Activated T-helper 2 cell treated with anti-CD3 and anti-CD28 coated beads, Interferon-gamma antibody, Interleukin-2, Interleukin-4, amounts not matched to agents 10 μg/mL and 5 μg/mL and 100 μg/mL, durations not matched to agents 14 hours and 24 hours and 36 hours (primary cell): ENCODE measurements around the gene LOXHD1. TPM values are rescaled to one million over a fixed set of nuclear protein-coding genes. Genes with fewer than 3 reads are reported as not detected.

Experiments
- DNase-seq: peaks from one replicate; pipeline ENCODE4 v3.0.0; 2021; ENCODE audit warnings: low spot score
- H3K27ac Mint-ChIP-seq: one replicate; pipeline ENCODE4 v1.8.0; 2021; ENCODE audit warnings: mixed read lengths
- H3K27me3 Mint-ChIP-seq: one replicate; pipeline ENCODE4 v1.8.0; 2021; ENCODE audit warnings: low read depth, mixed read lengths
- H3K36me3 Mint-ChIP-seq: one replicate; pipeline ENCODE4 v1.8.0; 2021; ENCODE audit warnings: low read depth, mixed read lengths
- H3K4me1 Mint-ChIP-seq: one replicate; pipeline ENCODE4 v1.8.0; 2021; ENCODE audit warnings: low read depth, mixed read lengths
- H3K4me3 Mint-ChIP-seq: one replicate; pipeline ENCODE4 v1.8.0; 2021; ENCODE audit warnings: low read depth, mild to moderate bottlenecking, moderate library complexity, mixed read lengths
- H3K9me3 Mint-ChIP-seq: one replicate; pipeline ENCODE4 v1.8.0; 2021; ENCODE audit warnings: mixed read lengths
- intact Hi-C: fragments of 100-400 bp; cut with micrococcal nuclease; formaldehyde crosslinking; loops from one replicate; pipeline ENCODE4 v1.15.1; 2023
- total RNA-seq: library from RNA; stranded (reverse); gene quantifications from 2 replicates; pipeline ENCODE4 v1.2.3, GENCODE V29; 2022

The LOXHD1 gene
- total RNA-seq, 1 donor from 2014 or later, result not detected

DNA sequence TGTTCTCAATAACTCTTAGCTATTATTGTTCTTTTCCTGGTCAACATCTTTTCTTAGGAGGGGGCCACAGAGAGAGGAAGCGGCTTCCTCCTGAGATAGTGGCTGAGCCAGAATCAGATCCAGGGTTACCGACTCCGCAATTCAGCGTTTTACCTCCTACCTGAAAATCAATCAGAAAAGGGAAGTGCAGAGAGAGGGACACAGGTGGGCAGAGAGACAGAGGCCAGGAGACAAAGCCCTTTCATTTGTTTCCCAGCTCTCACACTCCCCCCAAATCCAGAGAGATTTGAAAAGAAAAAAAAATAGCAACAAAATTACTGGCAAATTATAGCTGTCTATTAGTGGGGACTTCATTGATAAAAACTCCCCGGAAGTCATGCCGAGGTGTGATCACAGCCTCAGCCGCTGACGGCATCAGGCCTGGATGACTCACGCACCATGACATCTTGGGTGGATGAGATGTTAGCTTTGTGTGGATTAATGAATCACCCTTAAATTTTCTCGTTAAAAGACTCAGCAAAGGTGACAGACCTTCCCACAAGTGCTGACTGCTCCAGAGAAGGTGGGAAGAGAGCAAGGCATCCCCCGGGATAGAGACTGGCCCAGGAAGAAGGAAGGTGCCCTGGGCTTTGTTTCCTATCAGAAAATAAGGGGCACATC, 120.7 kb downstream of the LOXHD1 start:
- no peak for DNase-seq
- intact Hi-C loops, result no loop called here

GRCh38 chr18:46531482-46531881, 125.5 kb downstream of the LOXHD1 start:
- Mint-ChIP-seq H3K27me3 (peaks cover 2% of the 10 kb centered on the region), H3K27ac (no peak overlapping the region), H3K4me1 (no peaks in the 10 kb centered on the region), H3K4me3 (no peak overlapping the region), H3K9me3 (no peaks in the 10 kb centered on the region), H3K36me3 (no peaks in the 10 kb centered on the region)
- intact Hi-C loops, result no loop called here
- no peak for DNase-seq

More for the DNA sequence above, 120.7 kb downstream of the LOXHD1 start:
- Mint-ChIP-seq H3K36me3 (no peaks in the 10 kb centered on the region), H3K4me1 (no peaks in the 10 kb centered on the region), H3K27me3 (no peaks in the 10 kb centered on the region), H3K27ac (no peak overlapping the region), H3K4me3 (no peak overlapping the region), H3K9me3 (no peaks in the 10 kb centered on the region)

DNA sequence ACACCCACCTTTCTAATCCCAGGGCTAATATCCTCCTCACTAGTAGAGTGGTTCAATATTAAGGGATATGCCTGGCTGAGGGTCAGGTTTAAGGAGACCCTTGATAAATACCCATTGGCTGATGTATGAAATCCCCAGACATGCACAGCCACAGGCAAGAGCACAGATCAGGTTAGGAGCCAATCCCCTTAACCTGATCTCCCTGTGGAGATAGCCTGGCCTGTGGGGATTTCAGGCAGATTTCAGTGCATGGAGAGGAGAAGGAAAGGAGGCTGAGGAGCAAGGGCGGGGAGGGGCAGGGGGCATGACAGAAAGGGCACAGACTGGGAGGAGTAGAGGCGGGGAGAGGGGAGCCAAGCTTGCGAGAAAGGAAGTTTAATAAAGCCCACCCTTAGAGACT, 129.0 kb downstream of the LOXHD1 start:
- peaks cover 2% of the 10 kb centered on the region for H3K27me3 Mint-ChIP-seq
- no peaks in the 10 kb centered on the region for H3K4me1 Mint-ChIP-seq
- intact Hi-C loops, result no loop called here
- H3K36me3 Mint-ChIP-seq, result no peaks in the 10 kb centered on the region
- H3K27ac Mint-ChIP-seq, result no peak overlapping the region
- H3K9me3 Mint-ChIP-seq, result no peaks in the 10 kb centered on the region
- no peak overlapping the region for H3K4me3 Mint-ChIP-seq
- no peak for DNase-seq

- H3K27ac Mint-ChIP-seq, result no peak overlapping the region
- H3K36me3 Mint-ChIP-seq, result no peaks in the 10 kb centered on the region
- intact Hi-C loops, result no loop called here
- DNase-seq, result no peak
- no peaks in the 10 kb centered on the region for H3K9me3 Mint-ChIP-seq
- no peaks in the 10 kb centered on the region for H3K4me1 Mint-ChIP-seq
- no peaks in the 10 kb centered on the region for H3K27me3 Mint-ChIP-seq
- H3K4me3 Mint-ChIP-seq, result no peak overlapping the region
Measured at GRCh38 chr18:46519870-46520269, 137.2 kb downstream of the LOXHD1 start.

DNA sequence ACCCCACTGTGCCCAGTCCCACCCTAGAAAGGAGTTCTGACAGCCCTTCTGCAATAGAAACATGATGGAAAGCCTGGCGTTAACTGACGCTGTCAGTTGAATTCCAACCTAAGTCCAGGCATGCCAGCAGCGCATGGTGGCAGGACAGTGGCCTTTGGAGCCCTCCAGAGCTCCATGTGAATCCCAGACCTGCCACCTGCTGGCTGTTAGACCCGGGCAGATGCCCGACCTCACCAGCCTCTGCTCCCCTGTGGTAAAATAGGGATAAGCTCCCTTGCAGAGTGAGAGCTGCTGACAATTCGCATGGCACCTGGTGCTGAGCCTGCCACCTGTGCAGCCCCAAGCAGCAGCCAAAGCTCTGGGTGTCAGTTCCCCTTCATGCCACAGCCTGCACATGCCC, 138.6 kb downstream of the LOXHD1 start:
- no peaks in the 10 kb centered on the region for H3K9me3 Mint-ChIP-seq
- DNase-seq, result no peak
- no peaks in the 10 kb centered on the region for H3K4me1 Mint-ChIP-seq
- no peaks in the 10 kb centered on the region for H3K36me3 Mint-ChIP-seq
- no peak overlapping the region for H3K27ac Mint-ChIP-seq
- intact Hi-C loops, result no loop called here
- no peak overlapping the region for H3K4me3 Mint-ChIP-seq
- H3K27me3 Mint-ChIP-seq, result no peaks in the 10 kb centered on the region

DNA sequence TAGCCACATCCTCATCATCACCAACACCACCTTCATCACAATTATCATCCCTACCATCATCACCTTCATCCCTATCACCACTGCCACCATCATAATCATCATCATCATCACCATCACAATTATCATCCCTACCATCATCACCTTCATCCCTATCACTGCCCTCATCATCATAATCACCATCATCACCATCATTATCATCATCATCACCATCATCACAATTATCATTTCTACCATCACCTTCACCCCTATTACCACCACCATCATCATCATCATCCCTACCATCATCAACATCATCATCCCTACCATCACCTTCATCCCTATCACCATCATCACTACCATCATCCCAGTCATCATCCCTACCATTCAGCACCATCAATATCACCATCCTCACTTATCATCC, 140.5 kb downstream of the LOXHD1 start:
- Mint-ChIP-seq H3K27ac (no peak overlapping the region), H3K4me3 (no peak overlapping the region)
- intact Hi-C loops, result no loop called here

DNA sequence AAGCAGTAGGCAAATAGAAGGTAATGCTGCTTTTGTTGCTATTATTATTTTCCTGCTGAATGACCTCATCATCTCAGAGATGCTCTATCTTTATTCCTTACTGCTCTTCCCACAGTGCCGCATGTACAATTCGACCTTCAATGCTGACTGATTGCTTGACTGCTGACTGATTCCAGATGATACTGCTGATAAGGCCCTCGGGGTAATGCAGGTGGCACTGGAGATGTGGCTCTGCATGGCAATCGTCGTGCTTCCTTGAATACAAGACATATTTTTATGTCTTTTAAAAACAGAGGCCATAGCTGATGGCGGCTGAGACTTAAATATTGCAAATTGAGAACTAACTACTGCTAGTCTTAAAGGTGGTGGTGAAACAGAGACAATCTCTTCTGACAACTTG, 146.6 kb downstream of the LOXHD1 start:
- no peaks in the 10 kb centered on the region for H3K27me3 Mint-ChIP-seq
- no peaks in the 10 kb centered on the region for H3K9me3 Mint-ChIP-seq
- DNase-seq, result no peak
- no peaks in the 10 kb centered on the region for H3K36me3 Mint-ChIP-seq
- H3K4me1 Mint-ChIP-seq, result no peaks in the 10 kb centered on the region
- intact Hi-C loops, result no loop called here
- H3K4me3 Mint-ChIP-seq, result no peak overlapping the region
- no peak overlapping the region for H3K27ac Mint-ChIP-seq

More for the DNA sequence above, 140.5 kb downstream of the LOXHD1 start:
- Mint-ChIP-seq H3K36me3 (no peaks in the 10 kb centered on the region), H3K4me1 (no peaks in the 10 kb centered on the region), H3K9me3 (no peaks in the 10 kb centered on the region), H3K27me3 (no peaks in the 10 kb centered on the region)
- no peak for DNase-seq

DNA sequence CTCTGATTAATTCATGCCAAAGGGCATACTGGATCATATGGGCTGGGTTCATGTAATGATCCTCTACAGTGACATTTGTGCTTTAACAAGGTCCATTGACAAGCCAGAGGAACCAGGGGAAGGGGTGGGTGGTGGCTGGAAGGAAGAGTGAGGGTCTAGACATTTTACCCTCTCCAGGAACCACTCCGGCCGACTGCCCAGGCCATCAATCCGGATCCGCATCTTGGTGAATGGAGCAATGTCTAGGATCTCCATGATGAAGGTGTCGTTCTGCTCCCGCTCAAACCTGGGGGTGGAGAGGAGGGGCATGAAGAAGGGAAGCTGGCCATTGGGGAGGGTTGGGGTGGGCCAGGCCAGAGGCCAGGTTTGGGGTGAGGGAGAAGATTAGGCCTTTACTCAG, 147.5 kb downstream of the LOXHD1 start:
- intact Hi-C loops, result no loop called here
- H3K27ac Mint-ChIP-seq, result no peak overlapping the region
- no peaks in the 10 kb centered on the region for H3K27me3 Mint-ChIP-seq
- H3K9me3 Mint-ChIP-seq, result no peaks in the 10 kb centered on the region
- no peaks in the 10 kb centered on the region for H3K4me1 Mint-ChIP-seq
- H3K36me3 Mint-ChIP-seq, result no peaks in the 10 kb centered on the region
- DNase-seq, result no peak
- no peak overlapping the region for H3K4me3 Mint-ChIP-seq

GRCh38 chr18:46506974-46507586, 149.9 kb downstream of the LOXHD1 start:
- H3K27ac Mint-ChIP-seq, result no peak overlapping the region
- H3K4me1 Mint-ChIP-seq, result no peaks in the 10 kb centered on the region
- intact Hi-C loops, result no loop called here
- no peaks in the 10 kb centered on the region for H3K27me3 Mint-ChIP-seq
- H3K9me3 Mint-ChIP-seq, result no peaks in the 10 kb centered on the region
- no peak for DNase-seq
- no peaks in the 10 kb centered on the region for H3K36me3 Mint-ChIP-seq
- H3K4me3 Mint-ChIP-seq, result no peak overlapping the region

GRCh38 chr18:46502444-46502843, 154.6 kb downstream of the LOXHD1 start:
- Mint-ChIP-seq H3K27ac (no peak overlapping the region), H3K9me3 (no peaks in the 10 kb centered on the region), H3K4me1 (no peaks in the 10 kb centered on the region), H3K36me3 (no peaks in the 10 kb centered on the region), H3K27me3 (no peaks in the 10 kb centered on the region), H3K4me3 (no peak overlapping the region)
- DNase-seq, result no peak
- intact Hi-C loops, result no loop called here

DNA sequence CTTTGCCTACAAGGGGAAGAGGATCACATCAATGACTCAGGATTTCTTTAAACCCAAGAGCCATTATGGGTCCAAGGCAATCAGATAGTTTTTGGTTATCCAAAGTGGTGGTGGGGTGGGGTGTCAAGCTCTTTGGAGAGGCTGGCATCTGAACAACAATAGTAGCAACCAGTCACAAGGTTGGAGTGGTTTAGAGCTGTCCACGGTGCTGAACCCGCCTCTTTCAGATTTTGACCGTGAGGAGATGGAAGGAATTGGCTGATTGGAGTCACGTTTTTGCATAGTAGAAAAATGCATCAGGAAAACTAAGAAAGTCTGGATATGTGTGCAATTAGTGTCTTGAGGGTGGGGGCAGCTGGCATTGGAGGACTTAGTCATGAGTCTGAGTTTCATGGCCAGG, 159.9 kb downstream of the LOXHD1 start:
- H3K27ac Mint-ChIP-seq, result no peak overlapping the region
- no peaks in the 10 kb centered on the region for H3K36me3 Mint-ChIP-seq
- no peaks in the 10 kb centered on the region for H3K9me3 Mint-ChIP-seq
- intact Hi-C loops, result no loop called here
- no peak overlapping the region for H3K4me3 Mint-ChIP-seq
- no peaks in the 10 kb centered on the region for H3K27me3 Mint-ChIP-seq
- H3K4me1 Mint-ChIP-seq, result no peaks in the 10 kb centered on the region
- peak; percentile 19 for DNase-seq

DNA sequence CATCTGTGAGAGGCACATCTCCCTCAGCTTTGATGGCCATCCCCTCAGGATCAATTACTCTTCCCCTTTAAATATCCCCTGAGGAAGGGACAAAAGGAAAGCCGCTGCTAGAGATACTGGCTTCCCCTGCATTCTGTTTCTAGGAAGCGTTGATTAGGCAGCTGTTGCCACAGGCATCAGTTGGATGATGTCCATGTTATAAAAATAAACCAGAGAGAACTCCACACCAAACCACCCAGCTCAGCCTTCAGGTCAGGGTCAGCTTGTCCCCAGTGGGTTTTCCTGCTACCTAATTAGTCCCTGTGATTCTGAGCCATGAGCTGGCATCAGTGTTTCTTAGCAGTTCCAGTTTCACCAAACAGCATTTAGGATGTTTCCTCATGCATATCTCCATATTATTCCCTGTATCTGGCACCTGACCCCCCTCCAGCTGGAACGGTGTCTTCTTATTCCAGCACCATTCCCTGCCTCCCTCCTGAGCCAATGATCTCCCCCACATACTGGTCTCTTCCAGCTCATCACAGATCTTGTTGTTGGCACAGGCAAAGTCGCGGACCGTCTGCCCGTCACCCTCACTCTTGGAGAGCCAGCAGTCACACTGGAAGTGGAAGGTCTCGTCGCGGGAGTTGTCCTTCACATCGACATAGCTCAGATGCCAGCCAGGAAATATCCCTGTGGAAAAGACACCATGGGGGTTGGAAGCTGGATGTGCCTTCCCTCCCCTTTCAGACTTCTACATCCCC, 168.4 kb downstream of the LOXHD1 start:
- Mint-ChIP-seq H3K4me3 (no peak overlapping the region), H3K36me3 (no peaks in the 10 kb centered on the region), H3K27me3 (no peaks in the 10 kb centered on the region), H3K27ac (no peak overlapping the region), H3K4me1 (no peaks in the 10 kb centered on the region), H3K9me3 (no peaks in the 10 kb centered on the region)
- intact Hi-C loops, result no loop called here
- no peak for DNase-seq

- no peak for DNase-seq
- Mint-ChIP-seq H3K27me3 (no peaks in the 10 kb centered on the region), H3K9me3 (no peaks in the 10 kb centered on the region), H3K36me3 (no peaks in the 10 kb centered on the region), H3K4me3 (no peak overlapping the region), H3K27ac (no peak overlapping the region), H3K4me1 (no peaks in the 10 kb centered on the region)
- intact Hi-C loops, result no loop called here
Measured at GRCh38 chr18:46485675-46486194, 171.3 kb downstream of the LOXHD1 start.
